ENCODE results near the gene ETNK2. TPM values are rescaled to one million over a fixed set of nuclear protein-coding genes. Genes with fewer than 3 reads are reported as not detected.

ETNK2 gene
- total RNA-seq, 1 donor from 2014 or later, result 8.2 TPM

DNA sequence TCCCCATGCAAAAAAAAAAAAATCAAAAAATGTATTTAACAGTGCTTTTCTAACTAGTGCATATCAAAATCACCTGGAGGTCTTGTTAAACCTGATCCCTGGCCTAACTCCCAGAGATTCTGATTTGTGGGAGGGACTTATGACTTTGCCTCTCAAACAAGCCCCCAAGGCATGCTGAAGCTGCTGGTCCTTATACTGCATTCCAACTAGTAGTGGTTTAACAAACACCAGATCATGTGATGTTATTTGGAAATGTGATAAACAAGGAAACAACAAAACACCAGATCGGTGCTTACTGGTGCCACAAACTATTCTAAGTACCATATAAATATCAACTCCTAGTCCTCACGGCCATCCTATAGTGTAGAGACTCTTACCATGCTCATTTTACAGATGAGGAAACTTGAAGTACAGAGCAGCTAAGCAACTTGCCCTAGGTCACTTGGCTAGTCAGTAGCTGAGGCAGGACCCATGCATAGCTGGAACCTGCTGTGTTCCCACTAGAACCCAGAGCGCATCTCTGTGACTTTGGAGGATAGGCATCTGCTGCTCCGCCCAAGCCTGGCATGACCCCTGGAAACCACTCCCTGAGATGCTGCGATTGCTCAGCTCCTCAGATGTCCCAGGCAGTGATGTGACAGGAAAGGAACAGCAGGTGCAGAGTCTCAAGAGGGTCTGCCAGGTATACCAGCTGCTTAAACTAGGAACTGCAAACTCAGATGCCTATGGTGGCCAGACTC lies 40.8 kb downstream of the ETNK2 start:
- Mint-ChIP-seq H3K36me3 (ENCODE audit: low read depth, unreplicated experiment) (no peaks in the 10 kb centered on the region), H3K4me3 (ENCODE audit: unreplicated experiment) (no peak overlapping the region), H3K27me3 (ENCODE audit: low read depth, unreplicated experiment) (no peaks in the 10 kb centered on the region), H3K27ac (ENCODE audit: unreplicated experiment) (no peak overlapping the region), H3K9me3 (ENCODE audit: unreplicated experiment) (no peaks in the 10 kb centered on the region), H3K4me1 (ENCODE audit: low read depth, unreplicated experiment) (peaks cover 4% of the 10 kb centered on the region)
- H3K4me1 ChIP-seq (ENCODE audit: insufficient read depth, low read length), result no peaks in the 10 kb centered on the region
- H2AFZ ChIP-seq (ENCODE audit: low read depth, low read length), result no peak overlapping the region
- H3K27me3 ChIP-seq (ENCODE audit: insufficient read depth, low read length), result no peaks in the 10 kb centered on the region
- FAIRE-seq (no peak), DNase-seq (ENCODE audit: low read depth) (no peak)
- no peak overlapping the region for H3K4me3 ChIP-seq (ENCODE audit: insufficient read depth, low read depth, low read length)
- no peak for TF ChIP-seq EZH2 (IDR thresholded peaks at IDR 0.05; ENCODE audit: insufficient read depth, low read length)
- TF ChIP-seq, protein P1, sequence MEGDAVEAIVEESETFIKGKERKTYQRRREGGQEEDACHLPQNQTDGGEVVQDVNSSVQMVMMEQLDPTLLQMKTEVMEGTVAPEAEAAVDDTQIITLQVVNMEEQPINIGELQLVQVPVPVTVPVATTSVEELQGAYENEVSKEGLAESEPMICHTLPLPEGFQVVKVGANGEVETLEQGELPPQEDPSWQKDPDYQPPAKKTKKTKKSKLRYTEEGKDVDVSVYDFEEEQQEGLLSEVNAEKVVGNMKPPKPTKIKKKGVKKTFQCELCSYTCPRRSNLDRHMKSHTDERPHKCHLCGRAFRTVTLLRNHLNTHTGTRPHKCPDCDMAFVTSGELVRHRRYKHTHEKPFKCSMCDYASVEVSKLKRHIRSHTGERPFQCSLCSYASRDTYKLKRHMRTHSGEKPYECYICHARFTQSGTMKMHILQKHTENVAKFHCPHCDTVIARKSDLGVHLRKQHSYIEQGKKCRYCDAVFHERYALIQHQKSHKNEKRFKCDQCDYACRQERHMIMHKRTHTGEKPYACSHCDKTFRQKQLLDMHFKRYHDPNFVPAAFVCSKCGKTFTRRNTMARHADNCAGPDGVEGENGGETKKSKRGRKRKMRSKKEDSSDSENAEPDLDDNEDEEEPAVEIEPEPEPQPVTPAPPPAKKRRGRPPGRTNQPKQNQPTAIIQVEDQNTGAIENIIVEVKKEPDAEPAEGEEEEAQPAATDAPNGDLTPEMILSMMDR (IDR thresholded peaks at IDR 0.05; ENCODE audit: insufficient read depth, low read depth, low read length), result no peak
- H3K36me3 ChIP-seq (ENCODE audit: insufficient read depth, low read length), result no peaks in the 10 kb centered on the region
- H3K4me2 ChIP-seq (ENCODE audit: low read length), result no peak overlapping the region
- no peak overlapping the region for H3K9ac ChIP-seq (ENCODE audit: low read length)
- no peak overlapping the region for H3K27ac ChIP-seq (ENCODE audit: low read depth, low read length)
- H3K9me3 ChIP-seq (ENCODE audit: insufficient read depth, low read depth, low read length), result no peaks in the 10 kb centered on the region
- no peaks in the 10 kb centered on the region for H4K20me1 ChIP-seq (ENCODE audit: insufficient read depth, low read length)
- H3K79me2 ChIP-seq (ENCODE audit: insufficient read depth, low read length), result no peaks in the 10 kb centered on the region

DNA sequence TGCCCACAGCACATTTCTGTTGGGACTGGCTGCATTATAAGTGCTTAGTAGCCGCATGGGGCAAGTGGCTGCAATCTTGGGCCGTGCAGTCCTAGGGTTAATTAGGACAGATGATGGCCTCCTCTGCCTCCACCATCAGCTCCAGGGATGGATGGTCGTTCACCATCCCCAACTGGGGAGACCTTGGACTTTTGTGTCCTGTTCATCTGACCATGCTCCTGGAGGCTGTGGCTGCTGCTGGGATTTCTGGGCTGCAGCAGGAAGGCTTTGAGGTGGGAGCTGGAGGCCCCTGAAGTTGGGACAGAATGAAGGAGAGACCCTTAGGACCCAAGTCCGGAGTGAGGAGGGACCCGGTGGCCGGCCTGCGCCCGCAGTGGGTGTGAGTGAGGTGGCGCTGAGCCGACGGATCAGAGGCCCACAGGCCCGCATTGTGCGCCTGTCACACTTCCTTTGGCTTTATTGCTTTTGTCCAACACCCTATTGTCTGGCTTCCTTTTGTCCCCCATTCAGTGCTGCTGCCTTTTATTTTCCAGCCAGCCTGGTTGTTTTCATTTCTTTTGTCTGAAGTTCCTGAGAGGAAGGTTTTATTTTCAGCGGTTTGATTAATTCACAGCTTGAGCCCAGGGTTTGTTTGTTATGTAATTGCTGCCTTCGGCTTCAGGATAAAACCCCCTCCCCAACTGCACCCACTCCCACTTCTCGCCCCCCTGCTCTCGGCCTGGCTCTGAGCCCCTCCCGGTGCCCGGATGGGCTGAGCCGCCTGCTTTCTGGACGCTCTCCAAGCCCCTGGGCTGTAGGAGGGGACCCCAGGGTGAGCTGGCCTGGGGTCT lies 43.3 kb downstream of the ETNK2 start:
- Histone ChIP-seq H3K4me3 (ENCODE audit: insufficient read depth, low read depth, low read length) (no peak overlapping the region), H3K4me1 (ENCODE audit: insufficient read depth, low read length) (peaks cover 16% of the 10 kb centered on the region), H3K4me2 (ENCODE audit: low read length) (peak overlapping the region; percentile 5), H4K20me1 (ENCODE audit: insufficient read depth, low read length) (no peaks in the 10 kb centered on the region), H3K79me2 (ENCODE audit: insufficient read depth, low read length) (peaks cover 2% of the 10 kb centered on the region), H3K9me3 (ENCODE audit: insufficient read depth, low read depth, low read length) (no peaks in the 10 kb centered on the region), H3K27me3 (ENCODE audit: insufficient read depth, low read length) (no peaks in the 10 kb centered on the region), H3K36me3 (ENCODE audit: insufficient read depth, low read length) (no peaks in the 10 kb centered on the region), H3K27ac (ENCODE audit: low read depth, low read length) (no peak overlapping the region), H3K9ac (ENCODE audit: low read length) (no peak overlapping the region), H2AFZ (ENCODE audit: low read depth, low read length) (peak overlapping the region; percentile 14)
- no peak for FAIRE-seq
- peak overlapping the region; percentile 19 for H3K27ac Mint-ChIP-seq (ENCODE audit: unreplicated experiment)
- no peaks in the 10 kb centered on the region for H3K9me3 Mint-ChIP-seq (ENCODE audit: unreplicated experiment)
- peaks cover 14% of the 10 kb centered on the region for H3K4me1 Mint-ChIP-seq (ENCODE audit: low read depth, unreplicated experiment)
- H3K27me3 Mint-ChIP-seq (ENCODE audit: low read depth, unreplicated experiment), result no peaks in the 10 kb centered on the region
- H3K36me3 Mint-ChIP-seq (ENCODE audit: low read depth, unreplicated experiment), result no peaks in the 10 kb centered on the region
- H3K4me3 Mint-ChIP-seq (ENCODE audit: unreplicated experiment), result no peak overlapping the region
- DNase-seq (ENCODE audit: low read depth), result no peak
- no peak for TF ChIP-seq EZH2 (IDR thresholded peaks at IDR 0.05; ENCODE audit: insufficient read depth, low read length)
- TF ChIP-seq, protein P1 (IDR thresholded peaks at IDR 0.05; ENCODE audit: insufficient read depth, low read depth, low read length), result no peak
